HG03342 (cell line): ENCODE results near the gene TUBB.
"Not testable (repeated sequence)": the region's sequence is repeated elsewhere in the genome, so short reads cannot be mapped to it uniquely, and the experiment has no call there.

ENCODE experiments used
- ATAC-seq: cut with Tn5 transposase; IDR thresholded peaks from one replicate; pipeline ENCODE4 v1.9.1; 2021; ENCODE audit warnings: mild to moderate bottlenecking, moderate library complexity; ENCODE audit not compliant: unreplicated experiment

TUBB gene

DNA sequence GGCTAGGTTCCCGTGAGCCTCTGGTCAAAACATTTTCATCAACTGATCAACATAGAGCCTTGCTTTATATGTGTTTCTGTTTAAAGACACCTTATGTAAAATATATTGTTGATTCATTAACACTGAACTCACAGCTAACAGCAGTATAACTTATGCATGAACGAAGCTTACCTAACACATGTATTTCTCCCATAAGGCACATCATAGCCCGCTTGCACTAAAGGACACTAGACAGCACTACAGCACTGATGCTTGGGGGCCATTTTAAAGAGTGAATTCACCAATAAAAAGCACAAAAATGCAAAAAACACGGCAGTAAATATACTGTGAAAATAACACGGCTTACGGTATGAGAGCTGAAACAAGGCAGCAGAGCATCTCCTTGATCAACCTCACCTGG is 18.4 kb downstream of the TUBB start:
- no peak for ATAC-seq

DNA sequence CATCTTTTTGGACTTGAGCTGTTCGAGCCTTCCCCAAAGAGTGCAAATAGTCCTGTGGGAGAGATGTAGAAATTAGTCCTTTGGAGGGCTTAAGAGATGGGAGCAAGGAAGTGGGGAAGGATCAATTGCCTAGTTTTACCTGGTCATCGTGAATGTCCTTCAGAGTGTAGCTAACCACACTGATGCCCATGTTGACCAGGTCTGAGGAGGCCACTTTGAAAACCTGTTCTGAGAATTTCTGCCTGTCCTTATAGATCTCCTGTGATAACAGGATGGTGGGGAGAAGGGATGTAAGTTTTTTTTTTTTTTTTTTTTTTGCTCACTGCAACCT is 20.4 kb downstream of the TUBB start:
- ATAC-seq: no peak

DNA sequence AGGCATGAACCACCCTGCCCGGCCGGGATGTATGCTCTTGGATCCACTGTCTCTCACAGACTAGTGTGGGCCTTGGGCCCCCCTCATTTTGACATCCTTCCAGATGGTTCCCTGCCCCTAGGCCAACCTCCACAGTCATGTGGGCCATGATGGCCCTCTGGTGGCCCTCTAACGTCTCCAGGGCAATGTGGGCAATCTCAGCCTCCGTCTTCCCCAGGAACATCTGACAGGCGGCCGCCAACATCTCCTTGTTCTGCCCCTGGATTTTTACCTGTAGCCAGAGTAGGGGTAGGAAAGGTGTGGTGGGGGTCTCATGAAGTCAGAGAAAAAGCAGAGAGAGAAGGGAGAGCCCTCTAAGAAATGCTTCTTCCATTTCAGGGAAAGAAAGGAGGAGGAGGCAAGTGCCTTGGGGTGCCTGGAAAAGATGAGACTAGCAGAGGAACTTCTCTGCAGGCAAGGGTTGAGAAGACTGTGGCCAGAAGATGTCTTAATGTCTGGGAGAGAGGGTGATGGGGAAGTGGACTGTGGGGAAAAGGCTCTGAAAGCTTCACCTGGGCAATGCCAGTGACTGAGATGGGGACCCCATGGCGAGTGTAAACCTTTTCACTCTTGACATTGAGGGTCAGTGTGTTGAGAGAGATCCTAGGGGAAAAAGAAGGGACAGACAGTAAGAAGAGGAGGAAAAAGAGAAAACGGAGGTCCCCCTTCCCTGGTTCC is 21.1 kb downstream of the TUBB start:
- ATAC-seq: no peak

DNA sequence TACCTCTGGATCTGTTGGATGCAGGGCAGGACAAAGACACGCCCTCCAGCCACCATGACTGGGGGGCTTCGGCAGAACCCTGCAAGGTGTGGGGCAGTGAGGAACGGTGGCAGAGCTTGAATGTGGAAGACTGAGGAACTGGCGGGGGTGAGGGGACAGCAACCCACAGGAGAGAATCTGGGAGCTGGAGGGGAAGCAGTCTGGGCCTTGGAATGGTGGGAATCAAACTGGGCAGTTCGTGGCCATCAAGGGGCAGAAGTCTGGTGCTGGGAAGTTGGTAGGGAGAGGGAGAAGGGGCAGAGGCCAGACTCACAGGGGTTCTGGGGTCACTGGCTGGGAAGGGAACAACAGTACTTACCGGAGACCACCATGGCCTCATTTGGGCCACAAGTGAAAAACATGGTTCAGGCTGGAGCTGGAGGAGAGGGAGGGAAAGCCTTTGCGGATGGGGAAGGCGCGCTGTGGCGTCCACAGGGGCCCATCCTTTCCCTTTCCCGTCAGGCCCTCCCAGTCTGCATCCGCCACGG is 21.7 kb downstream of the TUBB start:
- ATAC-seq: no peak

DNA sequence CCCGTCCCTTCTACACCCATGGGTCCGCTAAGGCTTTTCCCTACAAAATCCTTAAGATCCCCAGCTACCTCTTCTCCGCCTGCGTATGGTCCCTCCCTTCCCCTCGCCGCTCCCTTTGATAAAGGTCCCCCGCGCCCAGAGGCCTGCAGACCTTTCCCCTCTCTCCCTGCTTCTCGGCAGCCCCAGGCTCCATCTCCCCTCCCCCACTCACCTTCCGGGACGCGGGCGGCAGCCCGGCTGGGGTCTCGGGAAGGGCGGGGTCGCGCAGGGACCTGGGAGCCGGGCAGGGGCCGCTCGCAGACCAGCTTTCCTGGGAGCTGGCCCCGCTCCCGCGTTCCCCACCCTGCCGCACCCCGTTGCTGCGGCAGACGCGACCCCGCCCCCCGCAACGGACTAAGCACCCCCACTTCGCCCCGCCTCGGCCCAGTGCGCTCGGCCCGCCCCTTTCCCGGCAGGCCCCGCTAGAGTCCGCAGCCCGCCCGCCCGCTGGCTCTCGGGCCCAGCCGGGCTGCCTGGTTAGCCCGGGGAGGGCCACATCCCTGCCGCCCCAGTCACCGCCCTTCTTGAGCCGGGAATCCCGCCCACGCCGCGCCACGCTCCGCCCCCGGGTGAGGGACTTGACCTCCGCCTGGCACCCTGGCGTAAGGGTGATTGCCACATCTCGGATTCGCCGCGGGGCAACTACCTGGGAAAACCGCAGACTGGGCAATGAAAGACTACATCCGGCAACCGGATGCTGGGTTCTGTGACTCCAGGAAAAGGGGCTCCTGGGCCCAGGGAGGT is 22.4 kb downstream of the TUBB start, which contains the start of gene FLOT1:
Gene FLOT1, minus strand, starts transcription at position 372 of the 783 bp plus-strand sequence. CDS start 498 bp downstream, outside the sequence.
- ATAC-seq: peak; percentile 56

DNA sequence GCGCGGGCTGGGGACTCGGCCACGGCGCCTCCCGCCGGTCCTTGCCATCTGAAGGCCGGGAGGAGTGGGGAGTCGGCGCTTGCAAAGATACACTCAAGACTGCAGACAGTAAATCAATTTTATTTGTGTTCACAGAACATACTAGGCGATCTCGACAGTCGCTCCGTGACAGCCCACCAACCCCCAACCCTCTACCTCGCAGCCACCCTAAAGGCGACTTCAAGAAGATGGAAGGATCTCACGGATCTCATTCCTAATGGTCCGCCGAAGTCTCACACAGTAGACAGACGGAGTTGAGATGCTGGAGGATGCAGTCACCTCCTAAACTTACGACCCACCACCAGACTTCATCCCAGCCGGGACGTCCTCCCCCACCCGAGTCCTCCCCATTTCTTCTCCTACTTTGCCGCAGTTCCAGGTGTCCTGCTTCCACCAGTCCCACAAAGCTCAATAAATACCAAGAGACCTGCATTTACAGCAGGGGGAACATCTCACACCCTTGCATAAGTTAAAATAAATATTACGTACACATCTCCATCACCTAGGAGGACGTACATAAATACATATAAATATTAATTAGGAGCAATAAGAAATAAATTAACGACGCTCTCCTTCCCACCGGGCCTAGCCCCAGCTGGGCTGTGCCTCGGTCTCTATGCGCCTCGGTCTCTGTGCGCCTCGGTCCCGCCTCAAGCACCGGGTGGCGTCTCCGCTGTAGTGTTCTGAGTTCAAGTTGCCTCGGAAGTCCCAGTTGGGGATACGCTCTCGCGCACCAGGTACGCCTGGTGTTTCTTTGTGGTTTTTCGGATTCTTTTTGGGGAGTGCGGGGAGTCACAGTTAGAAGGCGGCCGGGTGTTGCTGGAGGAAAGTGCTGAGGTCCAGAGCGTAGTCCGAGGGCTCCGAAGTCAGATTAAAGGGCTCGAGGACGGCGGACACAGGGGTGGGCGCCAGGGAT is 23.2 kb downstream of the TUBB start:
- ATAC-seq: peak; percentile 3

DNA sequence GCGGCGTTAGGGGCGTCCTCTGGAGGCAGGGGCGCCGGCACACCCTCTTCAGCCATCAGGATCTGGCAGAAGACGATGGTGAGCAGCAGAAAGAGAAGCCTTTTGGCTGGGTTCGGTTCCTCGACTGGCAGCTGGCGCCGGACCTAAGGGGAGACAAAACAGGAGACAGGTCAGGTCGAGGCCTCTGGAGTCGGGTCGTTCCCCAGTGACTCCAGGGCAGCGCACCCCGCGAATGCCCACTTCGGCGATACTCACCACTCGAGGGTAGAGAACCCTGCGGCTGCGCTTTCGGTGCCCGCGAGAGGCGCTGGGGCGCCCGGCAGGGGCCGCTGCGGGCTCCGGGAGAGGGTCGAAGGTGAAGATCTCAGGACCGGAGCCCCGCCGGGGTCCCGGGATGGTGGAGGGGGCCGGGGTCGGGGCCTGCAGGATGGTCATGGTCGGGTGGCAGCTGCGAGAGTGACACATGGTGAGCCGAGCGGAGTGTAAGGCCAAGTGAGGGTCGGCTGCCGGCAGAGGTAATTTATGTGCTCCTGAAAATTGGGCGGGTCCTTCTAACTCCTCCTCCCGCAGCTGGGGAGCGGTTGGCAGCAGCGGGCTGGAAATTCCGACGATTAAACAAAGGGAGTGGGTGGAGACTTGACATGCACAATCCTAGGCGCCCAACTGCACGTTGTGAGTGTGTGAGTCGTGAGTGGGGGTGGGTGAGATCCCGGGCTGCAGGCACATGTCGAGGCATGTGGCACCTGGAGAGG is 24.1 kb downstream of the TUBB start, which contains the start of gene IER3:
Gene IER3, minus strand, starts transcription at position 494 of the 752 bp plus-strand sequence. Its CDS starts 29 bp downstream, at position 465.
- ATAC-seq: peak; percentile 32

DNA sequence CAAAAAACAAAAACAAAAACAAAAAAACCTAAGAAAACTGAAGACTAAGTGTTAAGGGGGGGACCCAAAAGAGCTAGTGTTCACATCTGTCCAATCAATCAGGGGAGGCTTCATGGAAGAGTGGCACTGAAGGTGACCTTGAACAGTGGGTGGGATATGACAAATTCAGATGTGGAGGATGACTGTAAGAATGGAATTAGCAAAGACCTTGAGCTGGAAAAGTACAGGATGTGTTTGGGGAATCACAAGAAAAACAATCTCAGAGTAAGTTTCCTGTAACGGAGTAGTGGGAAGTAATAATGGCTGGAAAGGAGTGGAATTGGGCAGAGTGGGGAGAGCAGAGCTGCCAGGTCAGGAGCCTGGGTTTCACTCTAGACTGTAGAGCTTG is 27.1 kb downstream of the TUBB start:
- no peak for ATAC-seq

DNA sequence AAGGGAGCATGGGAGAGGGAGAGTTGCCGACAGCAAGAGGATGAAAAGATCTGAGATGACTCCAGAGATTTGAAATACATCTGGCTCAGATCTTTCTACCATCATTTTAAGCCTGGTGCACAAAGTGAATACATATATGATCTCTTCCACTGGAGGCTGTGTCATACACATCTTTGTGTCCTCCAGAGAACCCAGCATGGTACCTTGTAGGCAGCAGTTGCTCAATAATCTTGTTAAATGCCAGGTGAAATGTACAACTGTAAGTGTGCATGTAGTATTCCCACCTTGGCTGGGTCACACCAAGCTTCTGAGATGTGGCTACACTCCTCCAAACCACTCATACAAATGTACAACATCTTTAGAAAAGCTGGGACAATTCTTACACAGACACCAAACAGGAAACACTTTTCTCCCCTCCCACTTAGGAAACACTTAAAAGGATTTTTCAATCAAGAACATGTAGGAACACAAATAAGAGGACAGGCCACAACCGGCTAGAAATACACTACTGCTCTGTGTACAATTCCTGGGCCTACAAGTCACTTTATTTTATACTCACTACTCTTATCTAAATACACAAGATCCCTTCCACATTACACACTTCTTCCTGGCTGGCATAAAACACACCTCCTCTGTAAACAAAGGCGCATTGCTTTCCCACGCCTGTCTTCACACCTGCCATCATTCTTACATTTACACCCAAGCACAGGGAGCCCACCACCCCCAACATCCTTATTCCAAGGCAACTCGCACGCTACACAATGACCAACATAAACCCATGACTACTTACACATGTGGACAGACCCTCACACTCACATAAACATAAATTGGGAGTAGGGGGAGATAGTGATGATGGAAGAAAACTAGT is 28.0 kb downstream of the TUBB start:
- ATAC-seq: no peak

DNA sequence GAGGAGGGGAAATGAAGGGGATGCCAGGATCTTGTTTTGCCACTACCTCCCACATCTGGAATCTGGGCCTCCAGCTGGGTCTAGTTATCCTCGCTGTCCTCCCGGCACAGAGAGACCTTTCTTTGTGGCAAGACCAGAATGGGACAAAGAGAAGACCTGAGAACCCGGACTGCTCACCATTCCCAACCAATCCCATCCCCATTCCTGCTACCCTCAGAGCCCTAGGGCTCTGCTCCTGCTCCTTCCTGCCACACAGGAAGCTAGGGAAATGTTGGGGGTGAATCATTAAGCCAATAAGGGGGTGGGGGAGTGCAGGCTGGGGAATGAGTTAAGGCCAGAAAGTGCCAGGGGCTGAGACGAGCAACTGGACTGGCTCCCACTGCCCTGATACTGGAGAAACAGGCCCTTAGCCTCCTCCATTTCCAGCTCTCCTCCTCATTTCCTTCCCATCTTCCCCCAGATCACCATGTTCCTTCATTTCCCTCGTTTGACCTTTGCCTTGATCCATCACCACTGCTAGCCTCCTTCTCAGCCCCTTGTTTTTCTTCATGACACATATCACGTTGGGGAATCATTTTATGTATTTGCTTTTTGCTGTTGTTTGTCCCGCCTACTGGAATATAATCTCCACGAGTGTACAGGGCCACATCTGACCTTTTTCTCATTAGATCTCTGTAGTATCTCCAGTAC is 28.8 kb downstream of the TUBB start:
- no peak for ATAC-seq

DNA sequence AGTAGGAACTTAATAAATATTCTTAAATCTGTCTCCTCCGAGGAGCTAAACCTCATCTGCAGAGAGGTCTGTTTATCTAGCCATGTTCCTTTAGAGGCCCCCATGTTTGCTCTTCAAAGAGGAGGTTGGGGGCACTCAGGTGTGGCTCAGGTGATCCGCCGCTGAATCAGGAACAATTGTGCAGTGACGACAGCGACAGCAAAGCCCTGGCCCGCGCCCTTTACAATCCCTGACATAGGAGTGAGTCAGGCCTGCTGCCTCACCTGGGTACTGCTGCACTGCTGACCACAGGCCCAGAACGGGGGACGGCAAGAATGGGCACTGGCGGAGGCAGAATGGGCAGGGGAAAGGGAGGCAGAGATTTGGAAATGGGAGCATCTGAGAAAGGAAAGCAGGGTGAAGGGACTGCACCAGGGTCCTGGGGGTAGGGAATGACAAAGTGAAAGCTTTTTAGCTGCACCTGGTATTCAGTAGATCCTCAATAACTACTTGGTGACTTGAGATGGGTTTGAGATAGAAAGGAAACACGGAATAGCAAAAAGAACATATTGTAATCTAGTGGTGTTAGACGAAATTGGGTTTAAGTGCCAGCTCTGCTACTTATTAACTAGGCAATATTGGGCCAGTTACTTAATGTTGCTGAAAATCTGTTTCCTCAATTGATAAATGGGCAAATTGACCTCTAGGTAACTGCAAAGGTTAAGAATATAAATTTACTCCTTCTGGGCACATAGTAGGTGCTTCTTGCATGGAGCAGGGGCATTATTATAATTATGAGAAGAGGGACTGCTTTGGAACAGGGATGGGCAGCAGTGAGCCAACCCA is 29.6 kb downstream of the TUBB start:
- no peak for ATAC-seq

DNA sequence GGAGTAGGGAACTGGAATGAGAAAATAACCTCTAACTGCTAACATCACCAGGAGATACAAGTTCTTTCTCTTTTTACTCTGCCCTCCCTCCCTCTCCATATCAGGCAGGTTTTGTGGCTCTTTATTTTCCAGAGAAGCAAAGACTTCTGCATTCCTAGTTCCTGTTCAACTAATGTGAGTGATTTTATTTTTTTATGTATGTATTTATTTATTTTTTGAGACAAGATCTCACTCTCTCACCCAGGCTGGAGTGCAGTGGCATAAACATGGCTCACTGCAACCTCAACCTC is 30.2 kb downstream of the TUBB start:
- ATAC-seq: no peak

DNA sequence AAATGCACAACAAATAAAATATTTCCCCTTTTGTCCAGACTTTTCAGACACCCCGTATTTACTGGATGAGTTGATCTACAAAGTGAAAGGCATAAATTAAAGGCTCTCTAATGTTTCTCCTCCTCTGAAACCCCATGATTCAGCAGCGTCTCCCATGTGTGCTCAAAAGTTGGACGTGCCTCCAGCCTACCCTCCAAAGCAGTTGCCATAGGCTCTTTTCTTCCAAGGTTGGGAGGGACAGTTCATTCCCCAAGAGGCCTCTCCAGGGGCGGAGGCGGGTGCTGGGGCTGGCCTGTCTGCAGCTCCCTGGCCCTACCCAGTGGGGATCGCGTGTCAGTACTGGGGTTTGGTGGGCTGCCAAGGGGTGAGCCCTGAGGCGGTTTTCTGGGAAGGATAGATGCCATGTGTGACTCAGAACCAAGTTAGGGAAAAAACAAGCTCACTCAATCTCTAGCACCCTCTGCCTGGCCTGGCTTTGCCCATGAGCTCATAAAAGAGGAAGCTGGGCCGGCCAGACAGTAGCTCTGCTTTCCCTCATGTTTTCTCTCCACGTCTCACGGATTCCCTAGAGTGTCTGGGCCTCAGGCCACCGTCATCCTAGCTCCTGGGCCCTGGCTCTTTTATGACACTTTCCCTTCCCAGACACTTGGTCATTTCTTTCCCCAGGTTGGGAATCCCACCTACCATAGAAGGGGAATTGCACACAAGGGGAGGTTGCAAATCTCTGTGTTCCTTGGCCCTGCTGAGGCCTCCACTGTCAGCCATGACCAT is 32.2 kb downstream of the TUBB start:
- no peak for ATAC-seq

DNA sequence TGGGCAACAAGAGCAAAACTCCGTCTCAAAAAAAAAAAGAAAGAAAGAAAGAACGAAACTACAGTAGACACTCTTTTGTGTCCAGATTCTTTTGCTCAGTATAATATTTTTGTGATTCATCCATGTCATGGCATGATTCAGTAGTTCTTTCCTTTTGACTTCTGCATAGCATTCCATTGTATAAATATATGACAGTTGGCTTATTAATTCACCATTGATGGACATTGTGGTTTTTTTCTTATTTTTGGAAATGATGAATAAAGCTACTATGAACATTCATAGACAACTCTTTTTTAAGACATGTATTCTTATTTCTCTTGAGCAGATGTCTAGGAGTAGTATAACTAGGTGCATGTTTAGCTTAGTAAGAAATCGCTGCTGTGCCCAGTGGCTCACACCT is 34.5 kb downstream of the TUBB start:
- ATAC-seq: no peak

DNA sequence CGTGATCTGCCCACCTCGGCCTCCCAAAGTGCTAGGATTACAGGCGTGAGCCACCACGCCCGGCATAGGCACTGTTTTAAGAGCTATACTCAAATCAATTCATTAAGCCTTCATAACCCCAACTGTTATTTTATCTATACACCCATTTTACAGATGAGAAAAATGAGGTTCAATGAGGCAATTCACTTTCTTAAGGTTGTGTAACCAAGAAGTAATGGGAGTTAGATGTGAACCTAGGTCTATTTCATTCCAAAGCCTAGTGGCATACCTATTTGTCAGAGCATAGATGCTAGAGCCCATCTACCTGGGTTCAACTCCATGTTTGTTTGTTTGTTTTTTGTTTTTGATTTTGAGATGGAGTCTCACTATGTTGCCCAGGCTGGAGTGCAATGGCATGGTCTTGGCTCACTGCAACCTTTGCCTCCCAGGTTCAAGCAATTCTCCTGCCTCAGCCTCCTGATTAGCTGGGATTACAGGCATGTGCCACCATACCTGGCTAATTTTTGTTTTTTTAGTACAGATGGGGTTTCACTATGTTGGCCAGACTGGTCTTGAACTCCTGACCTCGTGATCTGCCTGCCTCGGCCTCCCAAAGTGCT is 36.4 kb downstream of the TUBB start:
- ATAC-seq: not testable (repeated sequence)

DNA sequence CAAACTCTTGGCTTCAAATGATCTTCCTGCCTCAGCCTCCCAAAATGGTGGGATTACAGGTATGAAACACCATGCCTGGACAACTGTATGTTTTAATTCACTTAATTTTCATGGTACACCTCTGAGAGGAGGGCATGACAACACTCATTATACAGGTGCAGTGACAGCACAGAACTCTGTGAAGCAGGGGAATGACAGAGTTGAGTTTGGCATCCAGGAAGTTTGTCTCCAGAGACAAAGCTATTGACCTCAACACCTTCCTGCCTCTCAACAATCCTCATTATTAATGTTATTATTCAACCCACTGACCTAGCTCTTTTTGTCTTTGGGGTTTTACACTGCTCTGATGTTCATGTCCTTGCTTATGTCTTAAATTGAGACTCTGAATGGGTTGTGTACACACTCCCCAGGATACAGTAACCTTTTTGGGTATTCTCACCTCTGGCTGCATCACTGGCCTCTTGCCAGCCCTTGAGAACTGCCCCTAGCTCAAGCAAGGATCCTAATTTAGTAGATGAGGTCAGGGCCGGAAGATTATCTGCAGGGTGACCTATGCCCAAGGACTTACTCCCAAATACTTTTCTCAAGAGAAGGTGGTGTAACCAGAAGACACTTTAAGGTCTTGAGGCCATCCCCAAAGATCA is 37.2 kb downstream of the TUBB start:
- no peak for ATAC-seq
